GM19238 (cell line): ENCODE measurements around the gene NKAIN1.
A peak's percentile ranks its signal among the peaks of the same experiment; 100 is the strongest.
"Not testable (repeated sequence)": the region's sequence is repeated elsewhere in the genome, so short reads cannot be mapped to it uniquely, and the experiment has no call there.

Experiments used
- DNase-seq: peaks from one replicate; pipeline ENCODE4 v3.0.0; 2011; ENCODE audit warnings: low spot score; ENCODE audit not compliant: insufficient read length

Gene NKAIN1

DNA sequence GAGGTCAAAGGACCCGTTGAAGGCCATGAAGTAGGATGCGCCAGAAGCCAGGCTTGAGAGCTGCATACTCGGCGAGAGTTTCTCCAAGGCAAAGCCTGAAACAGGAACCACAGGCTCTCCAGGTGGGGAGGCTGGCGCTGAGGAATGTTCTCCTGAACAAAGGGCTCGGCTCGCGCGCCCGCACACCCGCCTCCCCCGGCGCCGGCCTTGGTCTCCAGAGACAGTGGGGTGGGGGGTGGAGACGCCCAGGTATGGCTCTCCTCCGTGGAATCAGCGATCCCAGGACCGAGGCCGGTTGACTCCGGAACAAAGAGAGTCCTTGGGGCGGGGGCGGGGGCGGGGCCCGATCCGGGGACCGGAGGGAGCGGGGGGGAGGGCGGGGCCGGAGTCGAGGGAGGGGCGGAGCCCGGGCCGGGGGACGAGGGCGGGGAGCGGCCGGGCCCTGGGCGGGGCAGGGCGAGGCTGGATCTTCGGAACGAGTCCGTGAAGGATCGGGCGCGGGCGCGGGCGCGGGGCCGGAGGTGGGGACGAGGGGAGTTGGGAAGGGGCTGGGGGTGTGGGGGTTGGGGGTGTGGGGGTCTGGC, 85.0 kb downstream of the NKAIN1 start:
- DNase-seq = peak; percentile 76

DNA sequence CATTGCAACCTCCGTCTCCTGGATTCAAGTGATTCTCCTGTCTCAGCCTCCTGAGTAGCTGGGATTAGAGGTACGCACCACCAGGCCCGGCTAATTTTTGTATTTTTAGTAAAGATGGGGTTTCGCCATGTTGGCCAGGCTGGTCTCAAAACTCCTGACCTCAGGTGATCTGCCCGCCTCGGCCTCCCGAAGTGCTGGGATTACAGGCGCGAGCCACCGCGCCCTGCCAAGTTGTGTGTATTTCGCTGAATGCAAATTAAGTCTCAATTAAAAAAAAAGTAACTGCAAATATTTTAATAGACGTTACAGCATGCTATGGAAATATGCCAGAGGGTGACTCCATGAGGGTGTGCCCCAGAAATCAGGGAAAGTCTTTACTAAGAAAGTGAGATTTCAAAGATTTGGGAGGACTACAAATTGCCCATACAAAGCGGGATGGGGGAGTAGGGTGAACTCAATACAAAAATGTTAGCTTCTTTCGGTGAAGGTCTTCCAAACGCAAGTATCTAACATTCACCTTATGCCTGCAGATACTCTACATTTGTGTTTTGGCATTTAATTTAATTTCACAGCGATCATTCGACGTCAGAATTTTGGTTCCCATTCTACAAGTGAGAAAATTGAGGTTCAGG, 85.6 kb downstream of the NKAIN1 start:
- no peak for DNase-seq

DNA sequence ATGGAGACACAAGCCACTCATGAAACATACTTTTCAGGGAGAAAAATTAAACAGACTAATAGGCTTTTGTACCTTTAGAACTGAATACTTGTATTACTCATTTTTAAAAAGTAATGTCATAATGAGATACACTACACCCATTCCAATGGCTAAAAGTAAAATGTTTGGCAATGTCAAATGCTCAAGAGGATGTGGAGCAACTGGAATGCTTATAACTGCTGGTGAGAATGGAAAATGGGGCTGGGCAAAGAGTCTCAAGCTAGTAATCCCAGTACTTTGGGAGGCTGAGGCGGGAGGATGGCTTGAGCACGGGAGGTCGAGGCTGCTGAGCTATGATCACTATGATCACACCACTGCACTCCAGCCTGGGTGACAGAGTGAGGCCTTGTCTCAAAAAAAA, 86.3 kb downstream of the NKAIN1 start:
- no peak for DNase-seq

DNA sequence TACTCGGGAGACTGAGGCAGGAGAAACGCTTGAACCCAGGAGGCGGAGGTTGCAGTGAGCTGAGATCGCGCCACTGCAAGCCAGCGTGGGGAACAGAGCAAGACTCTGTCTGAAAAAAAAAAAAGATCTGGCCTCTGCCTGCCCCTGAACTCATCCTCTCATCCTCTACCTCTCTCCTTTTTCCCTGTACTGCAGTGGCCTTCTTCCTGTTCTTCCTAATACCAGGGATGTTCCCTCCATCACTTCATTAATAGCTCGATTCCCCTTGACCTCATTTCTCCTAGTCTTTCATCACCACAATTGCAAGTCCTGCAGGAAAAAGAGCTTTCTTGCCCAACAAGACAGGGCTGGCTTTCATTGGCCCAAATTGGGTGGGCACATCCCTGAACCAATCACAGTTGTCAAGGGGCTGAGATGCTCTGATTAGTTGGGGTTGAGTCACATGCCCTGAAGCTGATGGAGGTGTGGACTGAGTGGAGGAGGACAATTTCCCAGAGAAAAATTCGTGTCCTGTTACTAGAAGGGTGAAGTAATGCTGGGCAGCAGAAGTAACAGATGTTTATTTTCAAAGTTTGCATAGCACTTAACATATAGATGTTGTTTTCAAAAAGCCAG, 87.4 kb downstream of the NKAIN1 start:
- no peak for DNase-seq

DNA sequence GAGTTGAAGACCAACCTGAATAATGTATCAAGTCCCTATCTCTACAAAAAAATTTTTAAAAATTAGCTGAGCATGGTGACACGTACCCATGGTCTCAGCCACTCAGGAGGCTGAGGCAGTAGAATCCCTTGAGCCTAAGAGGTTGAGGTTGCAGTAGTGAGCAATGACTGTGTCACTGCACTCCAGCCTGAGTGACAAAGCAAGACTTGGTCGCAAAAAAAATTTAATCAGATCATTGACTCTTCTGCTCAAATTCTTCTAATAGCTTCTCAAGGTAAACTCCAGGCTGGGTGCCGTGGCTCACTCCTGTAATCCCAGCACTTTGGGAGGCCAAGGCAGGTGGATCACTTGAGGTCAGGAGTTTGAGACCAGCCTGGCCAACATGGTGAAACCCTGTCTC, 88.3 kb downstream of the NKAIN1 start:
- no peak for DNase-seq

DNA sequence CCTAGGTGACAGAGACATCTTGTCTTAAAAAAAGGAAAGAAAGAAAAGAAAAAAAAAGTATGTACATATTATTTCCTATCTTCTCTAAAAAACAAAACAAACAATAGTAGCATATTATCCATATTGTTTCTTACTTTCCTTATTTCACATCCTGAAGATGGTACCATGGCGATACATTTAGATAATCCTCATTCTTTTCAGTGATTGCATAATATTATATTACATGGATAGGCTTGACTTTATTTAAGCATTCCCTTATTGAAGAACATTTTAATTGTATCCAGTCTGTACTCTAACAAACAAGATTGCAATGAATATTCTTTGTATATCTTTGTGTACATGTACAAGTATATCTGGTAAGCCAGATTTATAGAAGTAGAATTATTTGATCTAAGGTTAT, 91.3 kb downstream of the NKAIN1 start:
- DNase-seq = no peak

DNA sequence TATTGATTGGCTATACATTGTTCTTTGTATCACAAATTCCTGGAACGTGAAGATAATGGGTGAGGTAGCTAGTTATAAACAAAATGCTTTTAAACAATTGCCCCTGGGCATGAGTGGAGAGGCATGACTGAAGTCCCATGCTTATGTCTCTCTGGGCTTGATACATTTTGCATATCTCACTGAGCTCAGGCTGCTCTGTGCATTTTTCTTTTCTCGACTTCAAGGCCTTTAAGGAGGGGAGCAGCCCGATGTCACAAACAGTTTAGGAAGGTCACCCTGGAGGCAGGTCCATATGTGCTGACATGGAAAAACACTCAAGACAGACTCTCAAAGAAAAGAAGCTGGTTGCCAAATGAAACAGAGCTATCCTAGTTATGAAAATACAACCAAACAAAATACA, 94.0 kb downstream of the NKAIN1 start:
- DNase-seq = no peak

DNA sequence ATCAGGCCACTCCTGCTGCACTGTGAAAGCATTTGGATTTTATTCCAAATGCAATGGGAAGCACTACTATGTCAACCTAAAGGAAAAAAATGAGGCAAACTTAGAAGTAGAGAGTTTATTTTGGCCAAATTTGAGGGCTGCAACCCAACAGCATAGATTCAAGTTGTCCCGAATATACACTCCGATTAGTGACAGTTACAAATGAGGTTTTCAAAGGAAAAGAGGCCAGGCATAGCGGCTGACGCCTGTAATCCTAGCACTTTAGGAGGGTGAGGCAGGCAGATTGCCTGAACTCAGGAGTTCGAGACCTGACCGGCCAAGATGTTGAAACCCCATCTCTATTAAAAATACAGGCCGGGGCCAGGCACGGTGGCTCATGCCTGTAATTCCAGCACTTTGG, 95.2 kb downstream of the NKAIN1 start:
- no peak for DNase-seq

DNA sequence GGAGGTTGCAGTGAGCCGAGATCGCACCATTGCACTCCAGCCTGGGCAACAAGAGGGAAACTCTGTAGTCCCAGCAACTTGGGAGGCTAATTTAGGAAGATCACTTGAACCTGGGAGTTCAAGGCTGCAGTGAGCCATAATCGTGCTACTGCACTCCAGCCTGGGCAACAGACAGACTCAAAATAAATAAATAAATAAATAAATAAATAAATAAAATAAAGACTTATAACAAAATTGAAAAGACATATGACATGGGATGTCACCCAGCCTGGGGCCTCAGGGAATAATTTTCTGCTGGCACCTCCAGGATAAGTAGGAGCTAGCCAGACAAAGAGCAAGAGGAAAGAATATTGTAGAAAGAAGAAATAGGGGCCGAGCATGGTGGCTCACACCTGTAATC, 96.2 kb downstream of the NKAIN1 start:
- DNase-seq = no peak

DNA sequence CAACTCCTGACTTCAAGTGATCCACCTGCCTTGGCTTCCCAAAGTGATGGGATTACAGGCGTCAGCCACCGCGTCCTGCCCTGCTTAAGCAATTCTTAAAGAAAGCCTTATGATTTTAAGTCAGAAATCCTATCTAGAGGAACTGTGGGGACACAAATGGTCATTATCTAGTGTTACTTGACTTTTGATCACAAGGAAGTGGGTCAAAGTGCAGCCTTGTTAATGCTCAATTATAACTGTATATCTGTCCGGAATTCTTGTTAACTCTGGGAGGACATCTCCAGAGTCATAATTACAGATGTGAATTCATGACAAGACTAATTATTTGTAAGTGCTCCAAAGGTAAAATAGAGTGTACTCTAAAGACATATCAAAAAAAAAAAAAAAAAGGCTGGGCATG, 97.3 kb downstream of the NKAIN1 start:
- DNase-seq = no peak

DNA sequence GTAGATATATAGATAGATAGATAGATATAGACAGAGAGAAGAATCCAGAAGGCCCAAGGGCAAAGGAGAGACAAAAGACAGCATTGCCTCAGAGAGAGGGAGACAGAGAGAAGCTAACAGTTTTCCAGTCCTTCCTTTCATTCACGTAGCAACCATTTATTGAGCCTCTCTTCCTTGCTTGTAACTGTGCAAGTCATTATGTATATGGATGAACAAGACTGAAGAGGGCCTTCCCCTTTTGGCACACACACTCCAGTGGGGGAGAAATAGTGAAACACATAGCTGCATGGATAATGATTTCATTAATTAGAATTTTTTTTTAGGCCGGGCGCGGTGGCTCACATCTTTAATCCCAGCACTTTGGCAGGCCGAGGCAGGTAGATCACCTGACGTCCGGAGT, 99.4 kb downstream of the NKAIN1 start:
- DNase-seq = no peak

DNA sequence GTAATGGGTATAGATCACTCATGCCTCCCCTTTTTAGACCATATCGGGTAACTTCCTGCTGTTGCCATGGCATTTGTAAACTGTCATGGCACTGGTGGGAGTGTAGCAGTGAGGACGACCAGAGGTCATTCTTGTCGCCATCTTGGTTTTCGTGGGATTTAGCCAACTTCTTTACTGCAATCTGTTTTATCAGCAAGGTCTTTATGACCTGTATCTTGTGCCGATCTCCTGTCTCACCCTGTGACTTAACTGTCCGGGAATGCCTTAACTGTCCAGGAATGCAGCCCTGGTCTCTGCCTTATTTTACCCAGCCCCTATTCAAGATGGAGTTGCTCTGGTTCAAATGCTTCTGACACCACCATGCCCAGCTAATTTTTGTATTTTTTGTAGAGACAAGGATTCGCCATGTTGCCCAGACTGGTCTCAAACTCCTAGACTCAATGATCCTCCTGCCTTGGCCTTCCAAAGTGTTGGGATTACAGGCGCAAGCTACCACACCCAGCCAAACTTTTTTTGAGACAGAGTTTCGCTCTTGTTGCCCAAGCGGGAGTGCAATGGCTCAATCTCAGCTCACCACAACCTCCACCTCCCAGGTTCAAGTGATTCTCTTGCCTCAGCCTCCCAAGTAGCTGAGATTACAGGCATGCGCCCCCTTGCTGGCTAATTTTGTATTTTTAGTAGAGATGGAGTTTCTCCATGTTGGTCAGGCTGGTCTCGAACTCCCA, 100.7 kb downstream of the NKAIN1 start:
- not testable (repeated sequence) for DNase-seq

DNA sequence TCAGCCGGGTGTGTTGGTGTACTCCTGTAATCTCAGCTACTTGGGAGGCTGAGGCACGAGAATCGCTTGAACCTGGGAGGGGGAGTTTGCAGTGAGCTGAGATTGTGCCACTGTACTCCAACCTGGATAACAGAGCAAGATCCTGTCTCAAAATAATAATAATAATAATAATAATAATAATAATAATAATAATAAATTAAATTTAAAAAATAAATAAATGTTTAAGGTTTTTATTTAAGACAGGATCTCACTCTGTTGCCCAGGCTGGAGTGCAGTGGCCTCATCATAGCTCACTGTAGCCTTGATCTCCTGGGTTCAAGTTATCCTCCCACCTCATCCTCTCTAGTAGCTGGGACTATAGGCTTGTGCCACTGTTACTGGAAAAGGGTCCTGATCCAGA, 101.8 kb downstream of the NKAIN1 start:
- DNase-seq = not testable (repeated sequence)

DNA sequence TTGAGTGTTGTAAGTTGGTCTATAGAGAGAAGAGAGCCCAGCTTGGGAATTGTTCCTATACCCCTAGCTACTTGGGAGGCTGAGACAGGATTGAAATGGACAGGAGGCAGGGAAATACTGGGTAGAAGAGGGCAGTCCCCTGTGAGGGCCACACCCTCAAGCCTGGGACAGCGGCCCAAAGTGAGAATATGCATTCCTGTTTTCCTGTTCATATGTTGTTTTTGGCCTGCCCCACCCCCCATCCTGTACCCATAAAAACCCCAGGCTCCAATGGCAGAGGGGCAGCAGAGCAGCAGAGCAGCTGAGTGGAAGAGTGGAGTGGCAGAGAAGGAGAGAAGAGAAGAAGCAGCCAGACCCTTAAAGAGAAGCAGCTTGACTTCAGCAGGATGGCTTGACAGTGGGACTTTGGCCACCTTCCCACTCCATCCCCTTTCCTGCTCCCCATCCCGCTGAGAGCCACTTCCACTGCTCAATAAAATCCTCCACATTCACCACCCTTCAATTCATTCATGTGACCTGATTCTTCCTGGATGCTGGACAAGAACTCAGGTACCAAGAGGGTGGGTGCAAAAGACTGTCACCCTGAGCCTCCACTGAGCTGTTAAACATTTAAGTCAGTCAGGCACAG, 103.6 kb downstream of the NKAIN1 start:
- DNase-seq = no peak

DNA sequence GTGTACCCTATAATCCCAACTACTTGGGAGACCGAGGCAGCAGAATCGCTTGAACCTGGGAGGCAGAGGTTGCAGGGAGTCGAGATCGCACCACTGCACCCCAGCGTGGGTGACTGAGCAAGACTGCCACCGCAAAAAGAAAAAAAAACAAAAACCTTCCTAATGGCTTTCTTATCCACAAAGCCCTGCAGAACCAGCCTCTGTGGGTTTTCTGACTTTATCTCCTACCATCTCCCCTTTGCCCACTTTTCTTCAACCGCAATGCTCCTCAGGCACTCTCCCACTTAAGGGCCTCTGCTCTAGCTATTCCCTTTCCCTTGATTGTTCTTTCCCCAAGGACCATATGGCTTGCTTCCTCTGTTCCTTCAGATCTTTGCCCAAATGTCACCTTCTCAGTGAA, 106.3 kb downstream of the NKAIN1 start:
- no peak for DNase-seq
